CD4-positive, alpha-beta T cell treated with Interleukin-21 for 1 hour (primary cell): Measurements from ENCODE around the gene MOCS1.

Source experiments
- DNase-seq: peaks from one replicate; pipeline ENCODE4 v3.0.0-alpha.2; 2020

The MOCS1 gene

GRCh38 chr6:39922821-39923220 is 11.4 kb downstream of the MOCS1 start:
- no peak for DNase-seq

- no peak for DNase-seq
Measured at GRCh38 chr6:39920157-39920556, 14.1 kb downstream of the MOCS1 start.

GRCh38 chr6:39918831-39919230 is 15.4 kb downstream of the MOCS1 start:
- no peak for DNase-seq

- DNase-seq = no peak
Measured at GRCh38 chr6:39917981-39918380, 16.3 kb downstream of the MOCS1 start.

- DNase-seq = no peak
Measured at GRCh38 chr6:39917329-39917728, 16.9 kb downstream of the MOCS1 start.

DNA sequence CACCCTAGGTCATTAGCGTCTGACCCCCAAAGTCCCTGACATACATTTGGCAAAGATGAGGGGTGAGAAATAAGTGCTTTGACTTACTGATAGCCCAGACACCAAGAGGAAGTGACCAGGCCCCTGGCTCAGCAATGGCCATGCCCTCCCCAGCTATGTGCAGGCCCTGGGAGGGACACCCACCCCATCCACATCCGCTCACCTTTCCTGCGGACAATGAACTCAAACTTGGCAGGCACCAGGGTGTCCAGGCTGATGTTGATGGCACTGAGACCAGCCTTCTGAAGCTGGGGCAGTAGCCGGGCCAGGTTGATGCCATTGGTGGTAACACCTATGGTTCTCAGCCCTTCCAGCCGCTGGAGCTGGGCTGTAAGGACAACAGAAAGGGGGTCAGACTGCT is 18.4 kb downstream of the MOCS1 start:
- DNase-seq = no peak

GRCh38 chr6:39914239-39914638 is 20.0 kb downstream of the MOCS1 start:
- no peak for DNase-seq

GRCh38 chr6:39913391-39913916 is 20.8 kb downstream of the MOCS1 start:
- DNase-seq = no peak

DNA sequence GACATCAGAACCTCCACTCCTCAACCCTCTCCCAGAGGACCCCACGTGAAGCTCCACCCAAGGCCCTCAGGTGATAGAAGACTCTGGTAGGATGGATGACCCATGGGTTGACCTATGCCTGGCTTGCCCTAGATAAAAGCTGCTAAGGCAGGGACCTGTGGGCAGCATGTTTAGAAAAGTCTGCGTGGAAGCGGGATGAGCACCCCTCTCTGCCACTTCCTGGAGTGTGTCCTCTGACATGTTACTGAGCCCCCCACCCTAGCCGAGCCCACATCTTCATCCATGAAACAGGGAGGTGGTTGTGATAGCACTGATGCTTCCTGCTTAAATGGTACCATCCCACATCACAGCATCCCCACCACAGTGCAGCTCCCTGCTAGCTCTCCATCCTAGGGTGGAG is 21.8 kb downstream of the MOCS1 start:
- DNase-seq = no peak

GRCh38 chr6:39911513-39912125 is 22.6 kb downstream of the MOCS1 start:
- DNase-seq = no peak

- DNase-seq = no peak
Measured at GRCh38 chr6:39910744-39911143, 23.5 kb downstream of the MOCS1 start.

DNA sequence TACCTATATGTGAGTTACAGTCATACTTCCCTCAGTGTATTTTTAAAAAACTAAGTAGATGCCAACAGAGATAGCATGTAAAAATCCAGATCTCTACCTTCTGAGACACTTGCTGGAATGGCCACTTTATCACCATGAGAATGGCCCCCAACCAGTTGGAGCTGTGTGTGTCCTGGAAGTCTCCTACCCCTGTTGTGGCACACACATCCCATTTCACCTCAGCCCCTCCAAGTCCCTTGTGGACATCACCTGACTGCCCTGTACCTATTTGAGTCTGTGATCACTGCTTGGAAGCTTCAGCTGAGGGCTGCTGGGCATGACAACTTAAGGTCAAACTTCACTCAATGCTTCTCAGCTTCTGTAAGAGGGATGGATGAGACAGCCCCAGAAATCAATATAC is 24.1 kb downstream of the MOCS1 start:
- no peak for DNase-seq

DNA sequence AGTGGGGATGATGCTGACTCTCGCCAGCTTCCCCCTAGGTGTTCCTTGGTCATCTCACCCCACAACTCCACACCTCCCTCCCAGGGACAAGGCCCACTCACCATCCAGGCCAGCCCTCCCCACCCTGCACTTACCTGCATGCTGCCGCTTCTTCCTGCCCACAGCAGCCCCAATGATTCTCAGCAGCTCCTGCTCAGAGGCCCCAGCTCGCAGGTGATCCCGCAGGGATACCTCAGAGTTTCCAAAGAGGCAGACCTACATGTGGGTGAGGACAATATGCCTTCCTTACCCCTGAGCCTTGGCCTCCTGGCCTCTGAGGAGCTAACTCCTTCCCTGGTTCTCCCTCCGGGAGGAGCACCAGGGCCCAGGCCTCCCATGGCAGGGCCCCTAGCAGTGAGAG is 24.6 kb downstream of the MOCS1 start:
- no peak for DNase-seq

DNA sequence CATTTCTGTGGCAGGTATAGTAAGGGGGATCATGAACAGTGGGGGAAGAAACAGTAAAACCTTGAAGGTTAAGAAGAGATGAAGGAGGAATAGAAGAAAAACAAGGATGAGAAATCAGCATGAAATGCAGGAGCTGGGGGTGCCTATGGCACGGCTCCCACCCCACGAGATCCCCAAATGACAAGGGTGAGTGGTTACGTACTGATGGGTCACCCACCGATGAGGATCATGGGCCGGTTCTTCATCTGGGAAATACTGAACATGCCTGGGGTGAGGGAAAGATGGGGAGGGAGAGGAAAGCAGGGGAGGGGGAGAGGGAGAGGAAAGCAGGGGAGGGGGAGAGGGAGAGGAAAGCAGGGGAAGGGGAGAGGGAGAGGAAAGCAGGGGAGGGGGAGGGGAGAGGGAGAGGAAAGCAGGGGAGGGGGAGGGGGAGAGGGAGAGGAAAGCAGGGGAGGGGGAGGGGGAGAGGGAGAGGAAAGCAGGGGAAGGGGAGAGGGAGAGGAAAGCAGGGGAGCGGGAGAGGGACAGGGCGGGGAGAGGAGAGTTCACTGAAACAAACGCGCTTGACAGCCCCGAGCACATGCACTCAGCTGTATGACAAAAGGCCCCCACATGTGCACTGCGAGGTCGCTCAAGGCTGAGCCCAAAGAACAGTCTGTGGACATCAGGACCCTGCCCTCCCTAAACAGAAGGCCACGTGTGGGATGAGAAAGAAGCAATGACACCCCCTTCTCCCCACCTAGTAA is 25.3 kb downstream of the MOCS1 start:
- no peak for DNase-seq

DNA sequence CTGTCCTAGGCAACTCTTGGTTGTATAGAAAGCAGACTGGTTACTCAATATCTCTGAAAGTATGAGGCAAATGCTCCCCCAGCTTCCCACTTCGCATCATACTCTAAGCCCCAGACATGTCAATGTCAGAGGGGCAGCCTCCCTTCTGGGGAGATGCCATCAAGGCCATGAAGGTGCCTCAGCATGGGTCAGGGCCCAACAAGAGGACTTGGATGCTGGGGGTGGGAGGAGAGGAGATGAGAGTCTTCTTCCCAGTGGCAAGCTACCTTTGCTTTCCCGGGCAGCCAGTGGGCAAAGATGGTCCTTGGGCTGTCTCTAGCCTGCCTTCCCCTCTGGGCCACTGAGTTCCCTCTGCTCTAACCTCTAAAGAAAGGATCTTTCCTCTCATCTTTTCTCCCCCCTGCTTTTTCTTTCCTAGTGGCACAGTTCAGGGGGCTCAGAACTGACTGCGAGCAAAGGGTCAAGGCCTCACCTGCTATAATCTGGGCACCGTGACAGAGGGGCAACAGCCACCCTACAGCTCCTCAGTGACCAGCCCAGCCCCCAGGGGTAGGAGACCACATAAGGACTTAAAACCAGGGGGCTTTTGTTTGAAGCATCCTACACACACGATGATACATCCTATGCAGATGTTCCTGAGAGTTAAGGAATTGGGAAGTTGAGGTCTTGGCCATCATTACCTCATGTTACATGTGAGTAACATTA is 26.2 kb downstream of the MOCS1 start:
- no peak for DNase-seq

- DNase-seq = no peak
Measured at GRCh38 chr6:39906318-39906761, 27.9 kb downstream of the MOCS1 start.

DNA sequence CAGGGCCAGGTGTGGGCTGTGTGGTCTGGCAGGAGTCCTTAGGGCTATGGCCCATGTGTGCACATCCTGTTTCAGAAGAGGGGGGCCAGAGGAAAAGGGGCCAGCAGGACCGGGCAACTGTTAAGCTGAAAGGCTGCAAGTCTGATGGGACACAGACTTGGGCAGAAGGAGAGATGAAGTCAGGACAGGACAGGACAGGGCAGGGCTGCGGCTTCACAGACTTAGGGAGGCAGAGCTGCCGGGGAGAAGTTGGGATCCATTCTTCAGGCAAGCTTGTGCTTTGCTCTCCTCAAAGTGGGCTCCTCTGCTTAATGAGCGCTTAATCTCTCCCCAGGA is 28.7 kb downstream of the MOCS1 start:
- DNase-seq = no peak

DNA sequence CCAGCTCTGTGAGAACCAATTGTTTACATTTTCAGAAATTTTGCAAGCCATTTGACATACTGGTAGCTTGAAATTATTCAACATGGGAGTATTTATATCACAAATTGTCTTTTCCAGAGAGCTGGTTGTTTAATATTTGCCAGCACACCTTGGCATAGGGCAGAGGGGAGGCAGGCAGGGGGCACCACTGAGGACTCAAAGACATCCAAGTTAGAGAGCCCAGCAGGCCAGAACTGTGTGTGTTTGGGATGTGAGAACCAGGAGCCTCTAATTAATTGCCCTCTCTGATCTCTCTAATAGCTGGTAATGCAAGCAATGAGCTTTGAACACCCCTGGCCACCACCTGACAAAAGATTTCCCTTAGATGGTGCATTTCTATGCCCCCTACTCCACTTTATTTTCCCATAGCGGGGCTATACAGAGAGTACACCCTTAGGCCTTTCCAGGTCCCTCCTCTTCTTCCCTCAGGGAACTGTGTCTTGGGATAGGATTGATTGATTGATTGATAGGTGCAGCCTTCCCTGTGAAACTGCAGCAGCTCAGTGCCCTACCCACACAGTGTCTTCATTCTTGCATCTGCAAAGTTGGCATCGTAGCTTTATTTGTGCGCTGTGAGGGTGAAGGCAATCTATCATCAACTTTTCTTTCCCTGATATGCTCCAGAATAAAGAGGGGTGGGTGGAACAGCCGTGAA is 29.2 kb downstream of the MOCS1 start:
- no peak for DNase-seq

- DNase-seq = no peak
Measured at GRCh38 chr6:39903656-39904055, 30.6 kb downstream of the MOCS1 start.

DNA sequence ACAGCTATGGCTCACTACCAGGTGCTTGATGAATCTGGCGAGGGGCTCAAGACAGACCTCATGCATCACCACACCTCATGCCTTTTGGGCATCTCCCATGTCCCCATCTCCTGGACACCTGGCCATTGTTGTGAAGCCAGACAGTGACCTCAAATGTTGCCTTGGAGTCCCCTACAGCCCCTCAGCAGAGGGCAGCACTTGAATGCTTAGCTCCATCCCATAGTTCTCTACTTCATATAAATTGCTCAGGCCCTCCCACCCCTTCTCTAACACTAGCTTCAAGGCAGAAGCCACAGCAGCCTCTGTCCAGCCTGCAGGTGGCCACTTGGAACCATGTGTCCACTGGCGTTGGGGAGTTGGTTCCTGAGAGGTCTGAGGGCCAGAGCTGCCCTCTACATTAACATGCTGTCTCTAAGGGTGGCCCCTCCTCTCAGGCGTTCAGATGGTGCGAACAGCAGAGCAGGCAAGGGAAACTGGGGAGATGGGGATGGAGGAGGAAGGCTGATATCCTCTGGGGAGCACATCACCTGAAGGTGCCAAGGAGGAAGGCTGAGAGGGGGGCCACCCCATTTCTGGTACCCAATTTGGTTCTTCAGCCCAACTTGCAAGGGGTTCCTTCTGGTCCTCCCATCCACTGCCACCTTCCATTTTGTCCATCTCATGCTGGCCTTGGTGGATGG is 31.3 kb downstream of the MOCS1 start:
- no peak for DNase-seq

DNA sequence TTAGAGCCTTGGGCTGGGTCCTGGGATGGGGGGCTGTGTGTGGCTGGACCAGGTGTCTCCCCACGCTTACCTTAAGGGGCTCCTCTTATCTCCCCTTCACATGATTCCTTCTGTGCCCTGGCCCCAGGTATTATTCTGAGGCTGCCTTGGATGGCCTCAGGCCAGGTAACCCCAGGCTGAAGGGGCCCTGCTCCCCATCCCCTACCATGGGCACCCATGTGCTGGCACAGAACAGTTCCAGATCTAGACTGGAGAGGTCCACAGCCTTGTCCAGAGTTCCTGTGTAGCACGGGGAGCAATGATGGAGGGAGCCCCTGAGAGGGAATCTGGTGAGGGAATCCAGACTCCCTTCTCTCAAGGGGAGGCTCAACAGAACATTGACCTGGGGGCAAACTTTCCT is 32.1 kb downstream of the MOCS1 start:
- DNase-seq = no peak

- no peak for DNase-seq
Measured at GRCh38 chr6:39901670-39902069, 32.6 kb downstream of the MOCS1 start.

DNA sequence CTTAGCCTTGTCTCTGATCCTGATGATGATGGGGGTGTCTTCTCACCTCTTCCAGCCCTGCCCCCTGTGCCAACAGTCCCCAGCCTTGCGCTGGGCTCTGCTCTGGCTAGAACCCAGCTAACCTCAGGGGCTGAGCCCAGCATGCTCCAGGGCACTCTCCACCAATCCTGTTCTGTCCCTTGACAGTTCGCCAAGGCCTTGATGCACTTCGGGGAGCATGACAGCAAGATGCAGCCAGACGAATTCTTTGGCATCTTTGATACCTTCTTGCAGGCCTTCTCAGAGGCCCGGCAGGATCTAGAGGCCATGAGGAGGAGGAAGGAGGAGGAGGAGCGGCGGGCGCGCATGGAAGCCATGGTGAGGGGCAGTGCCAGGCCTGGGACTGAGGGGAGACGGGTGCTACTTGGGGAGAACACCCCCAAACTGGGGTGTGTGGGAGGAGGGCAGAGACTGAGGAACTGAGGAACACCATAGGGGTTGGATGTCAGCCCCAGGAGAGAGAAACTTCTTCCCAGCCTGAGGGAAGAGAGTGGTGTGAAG is 33.1 kb downstream of the MOCS1 start:
- no peak for DNase-seq
